Ascending aorta (tissue), 2 donors: ENCODE results near the gene SLC9C1. TPM values are rescaled to one million over a fixed set of nuclear protein-coding genes. Genes with fewer than 3 reads are reported as not detected.

Experiments used
- DNase-seq, 2 donors: peaks; one replicate each; pipeline ENCODE4 v3.0.0-alpha.2; 2019; ENCODE audit warnings: low spot score in 2 of 2
- H3K27ac ChIP-seq, 2 donors: fragments of 200-600 bp; sonication (generic); one replicate each; pipeline ENCODE4 v1.5.1; 2016 to 2017; ENCODE audit warnings: mild to moderate bottlenecking in 1 of 2
- H3K27me3 ChIP-seq: fragments of 200-600 bp; sonication (generic); one replicate; pipeline ENCODE4 v1.5.1; 2017
- H3K36me3 ChIP-seq, 2 donors: fragments of 200-600 bp; sonication (generic); one replicate each; pipeline ENCODE4 v1.5.1; 2016
- H3K4me1 ChIP-seq, 2 donors: fragments of 200-600 bp; sonication (generic); one replicate each; pipeline ENCODE4 v1.5.1; 2016 to 2017; ENCODE audit warnings: mild to moderate bottlenecking in 1 of 2
- H3K4me3 ChIP-seq, 2 donors: fragments of 200-600 bp; sonication (generic); one replicate each; pipeline ENCODE4 v1.5.1; 2016 to 2017; ENCODE audit warnings: mild to moderate bottlenecking in 1 of 2
- H3K9me3 ChIP-seq, 2 donors: fragments of 200-600 bp; sonication (generic); one replicate each; pipeline ENCODE4 v1.5.1; 2016
- CTCF ChIP-seq, 3 experiments: fragments of 200-600 bp in 2 of 3; fragments of 450-650 bp in 1 of 3; sonication (generic) in 2 of 3; IDR thresholded peaks; one replicate each; pipeline ENCODE4 v1.5.1; 2016 to 2019; ENCODE audit warnings: antibody characterized with exemption in 3 of 3, mild to moderate bottlenecking in 1 of 3, moderate library complexity in 1 of 3
- intact Hi-C: fragments of 100-400 bp; cut with DNase I; formaldehyde crosslinking; loops from one replicate; pipeline ENCODE4 v1.15.1; 2023
- total RNA-seq: library from RNA; depleted of rRNA; stranded (reverse); fragments of >200 nt; gene quantifications from one replicate; pipeline ENCODE4 v1.1.0, GENCODE V29; 2016

The SLC9C1 gene
- total RNA-seq, 1 donor from 2014 or later: 0.32 TPM

- Histone ChIP-seq H3K36me3 (peaks cover 0 to 3% of the 10 kb centered on the region in 2 donors), H3K27ac (no peak within 1 kb of the TSS), H3K4me1 (no peaks in the 10 kb centered on the region), H3K4me3 (no peak within 1 kb of the TSS), H3K9me3 (no peaks in the 10 kb centered on the region), H3K27me3 (no peaks in the 10 kb centered on the region)
- DNase-seq: peak; percentile 25 to 67
- no peak for TF ChIP-seq CTCF (IDR thresholded peaks at IDR 0.05)
- intact Hi-C loops: no loop called here
Measured at GRCh38 chr3:112132975-112133448, 161.0 kb downstream of the SLC9C1 start, which contains the start of gene GCSAM. Gene GCSAM, minus strand, starts transcription at chr3:112133248. Its CDS starts 128 bp downstream, at chr3:112133120.

GRCh38 chr3:112132554-112132953, 161.5 kb downstream of the SLC9C1 start:
- intact Hi-C loops: no loop called here

GRCh38 chr3:112132088-112132487, 161.9 kb downstream of the SLC9C1 start:
- Histone ChIP-seq H3K4me3 (no peak overlapping the region), H3K27me3 (no peaks in the 10 kb centered on the region), H3K27ac (no peak overlapping the region), H3K4me1 (no peaks in the 10 kb centered on the region), H3K36me3 (peaks cover 0 to 3% of the 10 kb centered on the region in 2 donors), H3K9me3 (no peaks in the 10 kb centered on the region)
- no peak for DNase-seq
- intact Hi-C loops: no loop called here
- no peak for TF ChIP-seq CTCF (IDR thresholded peaks at IDR 0.05)

More at GRCh38 chr3:112132554-112132953, 161.5 kb downstream of the SLC9C1 start:
- H3K9me3 ChIP-seq: no peaks in the 10 kb centered on the region
- no peak overlapping the region for H3K27ac ChIP-seq
- H3K4me1 ChIP-seq: no peaks in the 10 kb centered on the region
- H3K27me3 ChIP-seq: no peaks in the 10 kb centered on the region
- peaks cover 0 to 3% of the 10 kb centered on the region in 2 donors for H3K36me3 ChIP-seq
- no peak for DNase-seq
- no peak for TF ChIP-seq CTCF (IDR thresholded peaks at IDR 0.05)
- H3K4me3 ChIP-seq: no peak overlapping the region

GRCh38 chr3:112131111-112131510, 162.9 kb downstream of the SLC9C1 start:
- Histone ChIP-seq H3K27ac (no peak overlapping the region), H3K27me3 (no peaks in the 10 kb centered on the region), H3K36me3 (peaks cover 0 to 3% of the 10 kb centered on the region in 2 donors), H3K4me1 (no peaks in the 10 kb centered on the region), H3K9me3 (no peaks in the 10 kb centered on the region), H3K4me3 (no peak overlapping the region)
- intact Hi-C loops: no loop called here
- no peak for TF ChIP-seq CTCF (IDR thresholded peaks at IDR 0.05)
- no peak for DNase-seq

GRCh38 chr3:112130638-112130993, 163.4 kb downstream of the SLC9C1 start:
- intact Hi-C loops: no loop called here
- H3K27ac ChIP-seq: no peak overlapping the region
- H3K9me3 ChIP-seq: no peaks in the 10 kb centered on the region
- no peak for DNase-seq
- no peaks in the 10 kb centered on the region for H3K27me3 ChIP-seq
- no peak for TF ChIP-seq CTCF (IDR thresholded peaks at IDR 0.05)
- no peaks in the 10 kb centered on the region for H3K4me1 ChIP-seq
- peaks cover 0 to 3% of the 10 kb centered on the region in 2 donors for H3K36me3 ChIP-seq
- no peak overlapping the region for H3K4me3 ChIP-seq
